ENCODE measurements around the gene AMHR2. TPM values are rescaled to one million over a fixed set of nuclear protein-coding genes. Genes with fewer than 3 reads are reported as not detected.
"Not testable (repeated sequence)": the region's sequence is repeated elsewhere in the genome, so short reads cannot be mapped to it uniquely, and the experiment has no call there.

The AMHR2 gene
- not detected for polyA plus RNA-seq (ENCODE audit: insufficient read length)

DNA sequence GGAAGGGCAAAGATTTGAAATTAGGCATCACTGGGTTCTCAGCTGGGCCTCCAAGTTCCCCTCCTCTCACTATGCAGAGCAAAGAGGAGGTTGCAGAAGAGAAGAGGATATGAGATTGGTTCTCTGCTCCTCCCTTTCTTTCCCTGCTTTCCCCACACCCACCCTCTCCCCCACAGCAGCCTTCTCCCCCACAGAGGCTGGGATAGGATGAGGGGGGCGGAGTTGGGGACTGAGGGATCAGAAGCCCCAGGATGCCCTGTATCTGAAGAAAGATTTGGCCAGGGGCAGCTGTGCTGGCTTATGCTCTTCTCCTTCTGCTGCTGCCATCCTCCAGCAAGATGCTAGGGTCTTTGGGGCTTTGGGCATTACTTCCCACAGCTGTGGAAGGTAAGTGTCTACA lies at the start of gene AMHR2:
Gene AMHR2, plus strand, starts transcription at position 259 of the 400 bp plus-strand sequence. Its CDS starts 80 bp downstream, at position 339.
- DNase-seq = no peak

DNA sequence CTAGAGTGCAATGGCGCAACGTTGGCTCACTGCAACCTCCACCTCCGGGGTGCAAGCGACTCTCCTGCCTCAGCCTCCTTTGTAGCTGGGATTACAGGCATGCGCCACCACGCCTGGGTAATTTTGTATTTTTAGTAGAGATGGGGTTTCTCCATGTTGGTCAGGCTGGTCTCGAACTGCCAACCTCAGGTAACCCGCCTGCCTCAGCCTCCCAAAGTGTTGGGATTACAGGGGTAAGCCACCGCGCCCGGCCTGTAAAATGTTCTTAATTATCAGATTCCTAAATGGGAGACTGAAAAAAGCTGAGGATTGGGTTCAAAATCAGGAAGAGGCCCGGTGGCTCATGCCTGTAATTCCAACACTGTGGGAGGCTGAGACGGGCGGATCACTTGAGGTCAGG lies 49.4 kb upstream of the AMHR2 start:
- not testable (repeated sequence) for DNase-seq

DNA sequence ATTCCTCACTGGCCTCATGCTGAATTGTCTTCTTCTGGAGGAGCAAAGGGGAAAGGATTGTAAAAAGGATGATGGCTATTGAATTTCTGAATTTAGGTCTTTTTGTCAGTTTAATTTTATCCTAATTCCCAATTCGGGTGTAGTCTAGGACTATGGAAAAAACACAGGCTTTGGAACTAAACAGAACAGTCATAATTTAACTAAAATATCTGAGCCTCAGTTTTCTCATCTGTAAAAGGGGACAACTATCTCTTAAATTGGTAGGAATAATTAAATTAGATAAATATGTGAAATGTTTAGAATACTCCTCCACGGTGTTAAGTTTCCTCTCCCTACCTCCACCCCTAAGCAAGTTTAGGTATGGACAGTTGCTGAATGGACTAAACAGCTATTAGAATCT lies 46.9 kb upstream of the AMHR2 start:
- DNase-seq = no peak

GRCh38 chr12:53378222-53378621 lies 45.4 kb upstream of the AMHR2 start:
- no peak for DNase-seq

- DNase-seq = no peak
These were observed 44.8 kb upstream of the AMHR2 start for GRCh38 chr12:53378724-53379388.

- DNase-seq = peak; percentile 100
These were observed 44.1 kb upstream of the AMHR2 start for GRCh38 chr12:53379389-53380103.

- DNase-seq = peak; percentile 94
These were observed 43.4 kb upstream of the AMHR2 start, which contains the start of gene SP1 for GRCh38 chr12:53380104-53380793. Gene SP1, plus strand, starts transcription at chr12:53380176. Its CDS starts 116 bp downstream, at chr12:53380292.

GRCh38 chr12:53380794-53381730 lies 42.6 kb upstream of the AMHR2 start:
- no peak for DNase-seq

GRCh38 chr12:53381731-53382630 lies 41.7 kb upstream of the AMHR2 start:
- no peak for DNase-seq

DNA sequence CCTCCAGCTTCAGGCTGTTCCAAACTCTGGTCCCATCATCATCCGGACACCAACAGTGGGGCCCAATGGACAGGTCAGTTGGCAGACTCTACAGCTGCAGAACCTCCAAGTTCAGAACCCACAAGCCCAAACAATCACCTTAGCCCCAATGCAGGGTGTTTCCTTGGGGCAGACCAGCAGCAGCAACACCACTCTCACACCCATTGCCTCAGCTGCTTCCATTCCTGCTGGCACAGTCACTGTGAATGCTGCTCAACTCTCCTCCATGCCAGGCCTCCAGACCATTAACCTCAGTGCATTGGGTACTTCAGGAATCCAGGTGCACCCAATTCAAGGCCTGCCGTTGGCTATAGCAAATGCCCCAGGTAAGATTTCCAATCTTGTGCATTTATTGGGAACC lies 40.4 kb upstream of the AMHR2 start:
- no peak for DNase-seq

- not testable (repeated sequence) for DNase-seq
These were observed 37.3 kb upstream of the AMHR2 start for GRCh38 chr12:53386381-53386780.

DNA sequence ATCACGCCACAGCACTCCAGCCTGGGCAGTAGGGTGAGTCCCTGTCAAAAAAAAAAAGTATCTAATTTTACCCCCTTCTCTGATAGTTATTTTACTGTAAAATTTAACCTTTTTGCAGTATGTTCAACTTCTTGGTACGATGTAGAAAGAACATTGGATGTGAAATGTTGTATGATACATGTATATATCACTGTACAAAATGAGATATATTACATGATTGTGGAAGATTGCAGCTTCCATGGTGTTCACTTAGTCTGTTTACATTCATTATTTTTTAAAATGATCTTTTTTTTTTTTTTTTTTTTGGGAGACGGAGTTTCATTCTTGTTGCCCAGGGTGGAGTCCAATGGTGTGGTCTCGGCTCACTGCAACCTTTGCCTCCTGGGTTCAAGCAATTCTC lies 34.7 kb upstream of the AMHR2 start:
- no peak for DNase-seq

GRCh38 chr12:53389702-53390101 lies 34.0 kb upstream of the AMHR2 start:
- DNase-seq = no peak

GRCh38 chr12:53391724-53392123 lies 31.9 kb upstream of the AMHR2 start:
- DNase-seq = no peak

- DNase-seq = no peak
These were observed 23.8 kb upstream of the AMHR2 start for GRCh38 chr12:53399896-53400295.

GRCh38 chr12:53402351-53402750 lies 21.3 kb upstream of the AMHR2 start:
- DNase-seq = not testable (repeated sequence)

- DNase-seq = no peak
These were observed 20.8 kb upstream of the AMHR2 start for GRCh38 chr12:53402871-53403270.

DNA sequence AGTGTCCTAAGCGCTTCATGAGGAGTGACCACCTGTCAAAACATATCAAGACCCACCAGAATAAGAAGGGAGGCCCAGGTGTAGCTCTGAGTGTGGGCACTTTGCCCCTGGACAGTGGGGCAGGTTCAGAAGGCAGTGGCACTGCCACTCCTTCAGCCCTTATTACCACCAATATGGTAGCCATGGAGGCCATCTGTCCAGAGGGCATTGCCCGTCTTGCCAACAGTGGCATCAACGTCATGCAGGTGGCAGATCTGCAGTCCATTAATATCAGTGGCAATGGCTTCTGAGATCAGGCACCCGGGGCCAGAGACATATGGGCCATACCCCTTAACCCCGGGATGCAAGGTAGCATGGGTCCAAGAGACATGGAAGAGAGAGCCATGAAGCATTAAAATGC lies 12.7 kb upstream of the AMHR2 start:
- DNase-seq = no peak

GRCh38 chr12:53413485-53414204 lies 10.0 kb upstream of the AMHR2 start:
- DNase-seq = no peak

DNA sequence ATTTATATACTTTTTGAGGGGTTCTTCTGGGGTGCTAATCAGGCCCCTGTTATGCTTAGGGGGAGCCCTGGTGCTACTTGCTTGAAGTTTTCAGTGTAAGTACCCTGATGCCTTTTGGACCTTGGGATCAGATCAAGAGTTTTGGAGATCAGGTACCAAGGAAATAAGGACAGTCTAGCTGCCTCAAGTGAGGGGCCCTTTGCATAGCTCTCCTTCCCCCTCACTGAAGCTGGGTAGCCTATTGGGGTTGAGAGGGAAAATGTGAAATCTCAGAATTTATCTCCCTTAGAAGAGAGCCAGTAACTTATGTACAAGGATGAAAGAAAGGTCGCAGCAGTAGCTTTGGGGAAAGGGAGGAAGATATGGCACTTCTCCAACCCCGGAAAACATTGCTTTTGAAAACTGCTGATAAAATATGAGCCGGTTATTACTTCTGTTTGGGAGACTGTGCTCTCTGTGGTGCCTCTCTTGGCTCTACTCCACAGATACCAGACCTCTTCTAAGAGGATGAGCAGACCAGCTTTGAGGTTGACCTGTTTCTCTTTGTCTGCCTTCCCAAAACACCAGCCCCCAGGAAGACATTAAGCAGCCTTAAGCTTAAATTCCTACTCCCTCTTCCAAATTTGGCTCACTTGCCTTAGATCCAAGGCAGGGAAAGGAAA lies 8.8 kb upstream of the AMHR2 start:
- no peak for DNase-seq

Data from hindlimb muscle (tissue), 1 donor.